H1 (cell line): ENCODE measurements around the gene PRCD. TPM values are rescaled to one million over a fixed set of nuclear protein-coding genes. Genes with fewer than 3 reads are reported as not detected.

Experiments used
- CTCF ChIA-PET: fragments of 300-600 bp; sonication (Branson Sonifier 250); formaldehyde crosslinking; loops from one replicate; lab custom pipeline; 2021; ENCODE audit not compliant: partially characterized antibody; lab: Charles Lee
- POLR2A ChIA-PET: fragments of 300-600 bp; sonication (Branson Sonifier 250); formaldehyde crosslinking; loops from one replicate; lab custom pipeline; 2021; ENCODE audit warnings: inconsistent platforms; ENCODE audit not compliant: partially characterized antibody; lab: Charles Lee
- DNase-seq, 2 experiments: peaks; one replicate each; pipeline versions ENCODE4 v3.0.0 to v3.0.0-alpha.2; 2010 to 2022; ENCODE audit warnings: low spot score in 2 of 2, low read depth in 1 of 2, mixed read lengths in 1 of 2
- FAIRE-seq: peaks from 2 replicates; lab custom pipeline; 2011; peaks lifted over from hg19 to GRCh38; lab: Jason Lieb, UNC
- H2AFZ ChIP-seq: 2 replicates; pipeline ENCODE4 v1.8.1; 2012; ENCODE audit warnings: low read length, inconsistent platforms
- H2AK5ac ChIP-seq: 2 replicates; pipeline ENCODE4 v1.6.1; 2013; ENCODE audit warnings: low read depth, low read length
- H2BK120ac ChIP-seq: replicated peaks from 2 replicates; pipeline ENCODE3; 2013; ENCODE audit warnings: low read depth, low read length, inconsistent platforms
- H2BK12ac ChIP-seq: 2 replicates; pipeline ENCODE4 v1.6.1; 2013; ENCODE audit warnings: low read depth, low read length
- H2BK15ac ChIP-seq: 2 replicates; pipeline ENCODE4 v1.6.1; 2013; ENCODE audit warnings: low read length
- H2BK20ac ChIP-seq: 2 replicates; pipeline ENCODE4 v1.6.1; 2013; ENCODE audit warnings: low read length
- H2BK5ac ChIP-seq: 2 replicates; pipeline ENCODE4 v1.6.1; 2013; ENCODE audit warnings: low read depth, low read length
- H3K14ac ChIP-seq: 2 replicates; pipeline ENCODE4 v1.6.1; 2013; ENCODE audit warnings: inconsistent platforms; ENCODE audit not compliant: insufficient read length
- H3K18ac ChIP-seq: 2 replicates; pipeline ENCODE4 v1.6.1; 2013; ENCODE audit warnings: low read length; ENCODE audit errors: extremely low read depth
- H3K23ac ChIP-seq: 2 replicates; pipeline ENCODE4 v1.6.1; 2013; ENCODE audit warnings: inconsistent platforms; ENCODE audit not compliant: insufficient read length
- H3K23me2 ChIP-seq: 2 replicates; pipeline ENCODE4 v1.6.1; 2013; ENCODE audit warnings: low read depth, low read length
- H3K27ac ChIP-seq: 2 replicates; pipeline ENCODE4 v1.6.1; 2011; ENCODE audit warnings: low read depth, low read length, inconsistent platforms
- H3K27me3 ChIP-seq, 4 experiments: replicated peaks in 1 of 4; 1 replicate in 1 of 4; 2 replicates in 3 of 4; pipeline versions ENCODE4 v1.6.1 to v1.8.1; 2011 to 2013; ENCODE audit warnings: low read length in 3 of 4, mild to moderate bottlenecking in 3 of 4, inconsistent platforms in 2 of 4, mixed read lengths in 2 of 4, moderate library complexity in 1 of 4; ENCODE audit not compliant: control insufficient read depth in 3 of 4, insufficient read depth in 3 of 4; ENCODE audit errors: extremely low read depth in 1 of 4
- H3K36me3 ChIP-seq, 4 experiments: 2 replicates each; pipeline versions ENCODE4 v1.6.1 to v1.8.1; 2011 to 2013; ENCODE audit warnings: mild to moderate bottlenecking in 4 of 4, low read length in 3 of 4, moderate library complexity in 2 of 4, control low read depth in 1 of 4, inconsistent platforms in 1 of 4; ENCODE audit not compliant: insufficient read depth in 4 of 4, control insufficient read depth in 2 of 4
- H3K4ac ChIP-seq: replicated peaks from 2 replicates; pipeline ENCODE3; 2013; ENCODE audit warnings: low read length, low read depth, mixed read lengths, inconsistent platforms; ENCODE audit not compliant: insufficient read length
- H3K4me1 ChIP-seq, 4 experiments: replicated peaks in 1 of 4; 1 replicate in 1 of 4; 2 replicates in 3 of 4; pipeline versions ENCODE4 v1.6.1 to v1.8.1; 2011 to 2013; ENCODE audit warnings: low read length in 3 of 4, inconsistent platforms in 2 of 4, mixed read lengths in 1 of 4; ENCODE audit not compliant: insufficient read depth in 4 of 4, control insufficient read depth in 3 of 4
- H3K4me2 ChIP-seq, 2 experiments: 2 replicates each; pipeline versions ENCODE4 v1.6.1 to v1.8.1; 2011 to 2013; ENCODE audit warnings: low read depth in 2 of 2, low read length in 2 of 2, control low read depth in 1 of 2, inconsistent platforms in 1 of 2, mild to moderate bottlenecking in 1 of 2; ENCODE audit not compliant: insufficient read depth in 1 of 2
- H3K4me3 ChIP-seq, 4 experiments: fragments of 200-600, 300-600 bp in 1 of 4; sonication (generic), shearing (Covaris generic), sonication (Bioruptor Twin) in 1 of 4; 2 replicates each; pipeline versions ENCODE4 v1.5.1 to v1.8.1; 2011 to 2016; ENCODE audit warnings: low read length in 4 of 4, low read depth in 3 of 4, control low read depth in 2 of 4, inconsistent platforms in 2 of 4, mild to moderate bottlenecking in 2 of 4, mixed read lengths in 1 of 4, moderate library complexity in 1 of 4; ENCODE audit not compliant: insufficient read depth in 2 of 4; ENCODE audit errors: extremely low read depth in 1 of 4
- H3K56ac ChIP-seq: replicated peaks from 2 replicates; pipeline ENCODE3; 2013; ENCODE audit warnings: low read depth, mild to moderate bottlenecking, mixed read lengths, low read length, inconsistent platforms; ENCODE audit not compliant: insufficient read length
- H3K79me1 ChIP-seq: 2 replicates; pipeline ENCODE4 v1.6.1; 2013; ENCODE audit warnings: low read depth, low read length, control low read depth
- H3K79me2 ChIP-seq, 2 experiments: 2 replicates each; pipeline versions ENCODE4 v1.6.1 to v1.8.1; 2012 to 2013; ENCODE audit warnings: low read length in 2 of 2, mild to moderate bottlenecking in 2 of 2, inconsistent platforms in 1 of 2; ENCODE audit not compliant: insufficient read depth in 2 of 2, control insufficient read depth in 1 of 2
- H3K9ac ChIP-seq, 4 experiments: replicated peaks in 1 of 4; 1 replicate in 1 of 4; 2 replicates in 3 of 4; pipeline versions ENCODE4 v1.6.1 to v1.8.1; 2011 to 2013; ENCODE audit warnings: low read depth in 3 of 4, low read length in 3 of 4, control low read depth in 2 of 4, mild to moderate bottlenecking in 2 of 4, moderate library complexity in 2 of 4, inconsistent platforms in 1 of 4; ENCODE audit errors: extremely low read depth in 1 of 4
- H3K9me3 ChIP-seq, 2 experiments: 2 replicates each; pipeline versions ENCODE4 v1.6.1 to v1.8.1; 2012 to 2013; ENCODE audit warnings: mild to moderate bottlenecking in 2 of 2, moderate library complexity in 2 of 2, control low read depth in 1 of 2, inconsistent platforms in 1 of 2, low read depth in 1 of 2, low read length in 1 of 2, mixed read lengths in 1 of 2; ENCODE audit not compliant: insufficient read depth in 2 of 2
- H4K20me1 ChIP-seq, 2 experiments: replicated peaks in 1 of 2; 2 replicates each; pipeline versions ENCODE3 to v1.8.1; 2011 to 2013; ENCODE audit warnings: inconsistent platforms in 2 of 2, low read length in 2 of 2, mild to moderate bottlenecking in 1 of 2; ENCODE audit not compliant: insufficient read depth in 2 of 2, control insufficient read depth in 1 of 2
- H4K5ac ChIP-seq: 2 replicates; pipeline ENCODE4 v1.6.1; 2013; ENCODE audit warnings: low read length, low read depth, mixed read lengths, inconsistent platforms; ENCODE audit not compliant: insufficient read length
- H4K8ac ChIP-seq: 2 replicates; pipeline ENCODE4 v1.8.0; 2013; ENCODE audit warnings: mild to moderate bottlenecking, moderate library complexity, low read length, inconsistent platforms; ENCODE audit not compliant: insufficient read depth; ENCODE audit errors: extremely low read depth
- H4K91ac ChIP-seq: replicated peaks from 2 replicates; pipeline ENCODE3; 2013; ENCODE audit warnings: low read length, mixed read lengths, inconsistent platforms; ENCODE audit not compliant: insufficient read length
- HDAC2 ChIP-seq, 2 experiments: fragments of 300-600 bp in 1 of 2; sonication (generic) in 1 of 2; IDR thresholded peaks; 2 replicates each; pipeline ENCODE4 v1.6.1; 2011 to 2012; ENCODE audit warnings: low read depth in 2 of 2, low read length in 2 of 2, mild to moderate bottlenecking in 2 of 2, moderate library complexity in 2 of 2, borderline replicate concordance in 1 of 2, inconsistent platforms in 1 of 2
- SIN3A ChIP-seq, 2 experiments: IDR thresholded peaks in 1 of 2; conservative IDR thresholded peaks in 1 of 2; 2 replicates each; pipeline ENCODE4 v1.6.1; 2011 to 2012; ENCODE audit warnings: low read length in 2 of 2, improper control_type of control experiment in 1 of 2, low read depth in 1 of 2, mild to moderate bottlenecking in 1 of 2
- SP1 ChIP-seq: IDR thresholded peaks from 2 replicates; pipeline ENCODE4 v1.6.1; 2011; ENCODE audit warnings: low read depth, low read length
- SP2 ChIP-seq: IDR thresholded peaks from 2 replicates; pipeline ENCODE4 v1.6.1; 2012; ENCODE audit warnings: mild to moderate bottlenecking, low read length, inconsistent platforms
- WGBS, 2 experiments: shearing (Covaris generic) in 1 of 2; methylation state at CpG; one replicate each; pipeline versions ENCODE4 v1.1.6 to v1.1.7; 2013 to 2015; ENCODE audit warnings: low lambda C conversion rate in 2 of 2, mixed read lengths in 2 of 2, inconsistent platforms in 1 of 2, low coverage in 1 of 2, missing lambda C conversion rate in 1 of 2; ENCODE audit not compliant: insufficient replicate concordance in 2 of 2, insufficient coverage in 1 of 2, insufficient read length in 1 of 2; ENCODE audit errors: extremely low coverage in 1 of 2, missing lambda C conversion rate in 1 of 2; 5-methylcytosine and 5-hydroxymethylcytosine counted together
- polyA plus RNA-seq, 7 experiments: library from polyadenylated mRNA; depleted of rRNA in 3 of 7; stranded (reverse) in 5 of 7; unstranded in 2 of 7; fragments of >200 nt in 5 of 7; fragments of 200-250 nt in 2 of 7; gene quantifications; 1 replicate in 5 of 7; 2 replicates in 1 of 7; 4 replicates in 1 of 7; pipeline versions ENCODE4 v1.2.1 to v1.2.3, GENCODE V29; 2011 to 2013; ENCODE audit warnings: missing spikeins in 2 of 7, mixed read lengths in 2 of 7
- total RNA-seq: library from RNA; stranded (reverse); fragmentation: NEBNext Ultra II Directional; extraction: Animal tissue kit (Norgen Biotek cat#: 25700); gene quantifications from 2 replicates; pipeline ENCODE4 v1.2.1, GENCODE V29; 2021

Gene PRCD
- total and polyA plus RNA-seq, 2 of the 8 experiments (the other 6 are each of a cell fraction or from before 2014, with no cell fraction given), result 0.77 to 2.1 TPM

- no peak for FAIRE-seq
- 96% methylated on average over 11 of the region's 11 CpGs; no CpG with 5 or more reads in 1 of the 2 experiments for whole genome bisulfite sequencing, 2 experiments
- POLR2A ChIA-PET, result interaction anchor here (1.2 to 6.0 kb wide), 3 partner anchors 7 to 16 kb away, joined by 3 to 40 read pairs (median 31); no protein-coding TSS in a partner anchor
These were observed 34.3 kb downstream of the PRCD start for GRCh38 chr17:76574166-76574565.

More at GRCh38 chr17:76574166-76574565, 34.3 kb downstream of the PRCD start:
- Histone ChIP-seq H3K4me3 (no peak overlapping the region), H3K23ac (no peak overlapping the region), H4K91ac (no peak overlapping the region), H2BK12ac (no peak overlapping the region), H3K27me3 (peaks cover 0 to 11% (median 6%) of the 10 kb centered on the region in 4 experiments; a peak in 4 of 7 replicates), H2BK15ac (no peak overlapping the region), H3K56ac (no peak overlapping the region), H3K79me2 (no peaks in the 10 kb centered on the region), H3K4me1 (peaks cover 0 to 8% (median 4%) of the 10 kb centered on the region in 4 experiments; a peak in 5 of 7 replicates), H3K79me1 (no peaks in the 10 kb centered on the region; the same call in 1 of the 2 replicates), H2BK5ac (no peak overlapping the region), H3K4me2 (no peak overlapping the region), H3K9me3 (no peaks in the 10 kb centered on the region), H2AK5ac (no peak overlapping the region), H4K8ac (no peak overlapping the region), H4K5ac (no peak overlapping the region), H3K4ac (no peak overlapping the region), H3K14ac (no peak overlapping the region), H2BK20ac (no peak overlapping the region), H3K36me3 (no peaks in the 10 kb centered on the region), H2BK120ac (no peak overlapping the region), H3K18ac (no peak overlapping the region), H4K20me1 (no peaks in the 10 kb centered on the region), H2AFZ (no peak overlapping the region), H3K23me2 (no peaks in the 10 kb centered on the region), H3K9ac (no peak overlapping the region), H3K27ac (no peak overlapping the region)
- TF ChIP-seq SIN3A (conservative IDR thresholded peaks at IDR 0.05 in 1 of 2, IDR thresholded peaks at IDR 0.05 in 1 of 2; ENCODE audit: low read depth in 1 of 2, low read length in 2 of 2) (no peak), HDAC2 (IDR thresholded peaks at IDR 0.05; ENCODE audit: borderline replicate concordance in 1 of 2, low read depth in 2 of 2, low read length in 2 of 2) (no peak), SP2 (no peak), SP1 (no peak)
- no peak for DNase-seq
- CTCF ChIA-PET, result interaction anchor here (1.4 to 9.3 kb wide), 4 partner anchors 17 to 107 kb away, joined by 3 to 71 read pairs (median 14); no protein-coding TSS in a partner anchor
